Esophagus squamous epithelium (tissue), 5 donors: ENCODE measurements around the gene STK4. TPM values are rescaled to one million over a fixed set of nuclear protein-coding genes. Genes with fewer than 3 reads are reported as not detected.

Experiments
- DNase-seq: peaks from one replicate; lab custom pipeline; 2025; lab: John Stamatoyannopoulos, UW
- H3K27ac ChIP-seq, 4 donors: fragments of 200-600 bp; sonication (generic); one replicate each; pipeline ENCODE4 v1.5.1; 2016 to 2019; ENCODE audit warnings: mild to moderate bottlenecking in 1 of 4
- H3K27me3 ChIP-seq, 4 donors: fragments of 200-600 bp; sonication (generic); 1 replicate in 3 of 4; 2 replicates in 1 of 4; pipeline versions ENCODE4 v1.5.1 to v1.6.0; 2017 to 2021; ENCODE audit warnings: antibody characterized with exemption in 1 of 4
- H3K36me3 ChIP-seq, 3 donors: fragments of 200-600 bp; sonication (generic); one replicate each; pipeline ENCODE4 v1.5.1; 2016 to 2019
- H3K4me1 ChIP-seq, 3 donors: fragments of 200-600 bp; sonication (generic); one replicate each; pipeline ENCODE4 v1.5.1; 2017 to 2019
- H3K4me3 ChIP-seq, 4 donors: fragments of 200-600 bp; sonication (generic); 1 replicate in 3 of 4; 2 replicates in 1 of 4; pipeline ENCODE4 v1.5.1; 2016 to 2019; ENCODE audit warnings: mild to moderate bottlenecking in 2 of 4, moderate library complexity in 1 of 4
- H3K9me3 ChIP-seq, 3 donors: fragments of 200-600 bp; sonication (generic); one replicate each; pipeline ENCODE4 v1.5.1; 2016 to 2019
- CTCF ChIP-seq, 6 experiments: fragments of 450-650 bp in 4 of 6; fragments of 200-600 bp in 2 of 6; sonication (generic) in 2 of 6; IDR thresholded peaks; one replicate each; pipeline ENCODE4 v1.5.1; 2016 to 2019; ENCODE audit warnings: antibody characterized with exemption in 6 of 6, mild to moderate bottlenecking in 4 of 6, moderate library complexity in 4 of 6
- POLR2A ChIP-seq, 4 donors: fragments of 450-650 bp; IDR thresholded peaks; one replicate each; pipeline ENCODE4 v1.6.1; 2017; ENCODE audit warnings: antibody characterized with exemption in 4 of 4, mild to moderate bottlenecking in 4 of 4, moderate library complexity in 3 of 4
- WGBS, 2 donors: methylation state at CpG; one replicate each; pipeline ENCODE4 v1.1.5; 2018; 5-methylcytosine and 5-hydroxymethylcytosine counted together
- intact Hi-C: fragments of 100-400 bp; cut with DNase I; formaldehyde crosslinking; loops from one replicate; pipeline ENCODE4 v1.15.0; 2022
- total RNA-seq, 4 donors: library from RNA; depleted of rRNA; stranded (reverse); fragments of >200 nt; gene quantifications; one replicate each; pipeline ENCODE4 v1.1.0, GENCODE V29; 2016
- donor health status: DM: yes; HTN: yes; CAD: no.

STK4 gene
- total RNA-seq, 4 donors from 2014 or later: 14.6 to 29.8 (median 17.6) TPM

- 95 to 100% methylated on average over 2 to 13 of the region's 14 CpGs for WGBS, 2 donors
- TF ChIP-seq POLR2A (IDR thresholded peaks at IDR 0.05) (no peak), CTCF (IDR thresholded peaks at IDR 0.05) (no peak)
Measured at GRCh38 chr20:44921447-44921846, 44.9 kb upstream of the STK4 start.

GRCh38 chr20:44924541-44924940 is 41.8 kb upstream of the STK4 start:
- no peak overlapping the region for H3K4me3 ChIP-seq
- H3K4me1 ChIP-seq: no peaks in the 10 kb centered on the region
- H3K36me3 ChIP-seq: peaks cover 0 to 18% (median 0%) of the 10 kb centered on the region in 3 donors
- no peaks in the 10 kb centered on the region for H3K9me3 ChIP-seq
- WGBS, 2 donors: 53 to 56% methylated on average over 4 of the region's 4 CpGs
- TF ChIP-seq POLR2A (IDR thresholded peaks at IDR 0.05): no peak
- no peak for TF ChIP-seq CTCF (IDR thresholded peaks at IDR 0.05)
- H3K27me3 ChIP-seq: no peaks in the 10 kb centered on the region
- H3K27ac ChIP-seq: no peak overlapping the region
- intact Hi-C loops: no loop called here
- DNase-seq: no peak

More at GRCh38 chr20:44921447-44921846, 44.9 kb upstream of the STK4 start:
- Histone ChIP-seq H3K9me3 (no peaks in the 10 kb centered on the region), H3K4me1 (no peaks in the 10 kb centered on the region), H3K36me3 (peaks cover 0 to 29% (median 0%) of the 10 kb centered on the region in 3 donors), H3K27me3 (no peaks in the 10 kb centered on the region), H3K4me3 (no peak overlapping the region), H3K27ac (no peak overlapping the region)
- intact Hi-C loops: no loop called here
- no peak for DNase-seq

- Histone ChIP-seq H3K4me3 (no peak overlapping the region), H3K27ac (no peak overlapping the region), H3K27me3 (no peaks in the 10 kb centered on the region), H3K36me3 (peaks cover 0 to 41% (median 0%) of the 10 kb centered on the region in 3 donors), H3K4me1 (no peaks in the 10 kb centered on the region), H3K9me3 (no peaks in the 10 kb centered on the region)
- intact Hi-C loops: no loop called here
- WGBS, 2 donors: 74 to 85% methylated on average over 2 to 3 of the region's 3 CpGs
- TF ChIP-seq POLR2A (IDR thresholded peaks at IDR 0.05) (no peak), CTCF (IDR thresholded peaks at IDR 0.05) (no peak)
- DNase-seq: no peak
Measured at GRCh38 chr20:44928595-44928994, 37.7 kb upstream of the STK4 start.

- 87 to 90% methylated on average over 4 to 11 of the region's 18 CpGs for WGBS, 2 donors
- Histone ChIP-seq H3K4me1 (no peaks in the 10 kb centered on the region), H3K36me3 (peaks cover 0 to 39% (median 0%) of the 10 kb centered on the region in 3 donors), H3K27me3 (no peaks in the 10 kb centered on the region), H3K4me3 (no peak overlapping the region), H3K27ac (no peak overlapping the region), H3K9me3 (no peaks in the 10 kb centered on the region)
- TF ChIP-seq CTCF (IDR thresholded peaks at IDR 0.05): no peak
- no peak for TF ChIP-seq POLR2A (IDR thresholded peaks at IDR 0.05)
- intact Hi-C loops: no loop called here
- DNase-seq: no peak
Measured at GRCh38 chr20:44930517-44931168, 35.7 kb upstream of the STK4 start.

GRCh38 chr20:44931911-44932310 is 34.4 kb upstream of the STK4 start:
- Histone ChIP-seq H3K9me3 (no peaks in the 10 kb centered on the region), H3K27me3 (no peaks in the 10 kb centered on the region), H3K4me1 (no peaks in the 10 kb centered on the region), H3K4me3 (no peak overlapping the region), H3K36me3 (peaks cover 0 to 52% (median 0%) of the 10 kb centered on the region in 3 donors), H3K27ac (no peak overlapping the region)
- intact Hi-C loops: no loop called here
- WGBS, 2 donors: 74 to 88% methylated on average over 3 of the region's 3 CpGs
- TF ChIP-seq POLR2A (IDR thresholded peaks at IDR 0.05): no peak
- no peak for TF ChIP-seq CTCF (IDR thresholded peaks at IDR 0.05)
- no peak for DNase-seq
